Measurements from ENCODE around the gene MYO18A. TPM values are rescaled to one million over a fixed set of nuclear protein-coding genes. Genes with fewer than 3 reads are reported as not detected.

Gene MYO18A
- total RNA-seq, 1 donor from 2014 or later = 45.9 TPM

GRCh38 chr17:29112771-29113295 lies 67.4 kb downstream of the MYO18A start:
- H3K4me1 ChIP-seq (ENCODE audit: insufficient read depth, low read length) = peaks cover 25% of the 10 kb centered on the region
- Mint-ChIP-seq H3K9me3 (ENCODE audit: unreplicated experiment) (no peaks in the 10 kb centered on the region), H3K27me3 (ENCODE audit: low read depth, unreplicated experiment) (no peaks in the 10 kb centered on the region), H3K4me1 (ENCODE audit: low read depth, unreplicated experiment) (peaks cover 11% of the 10 kb centered on the region), H3K36me3 (ENCODE audit: low read depth, unreplicated experiment) (peaks cover 22% of the 10 kb centered on the region), H3K27ac (ENCODE audit: unreplicated experiment) (no peak overlapping the region), H3K4me3 (ENCODE audit: unreplicated experiment) (no peak overlapping the region)
- no peak overlapping the region for H2AFZ ChIP-seq (ENCODE audit: low read depth, low read length)
- TF ChIP-seq, protein P1, sequence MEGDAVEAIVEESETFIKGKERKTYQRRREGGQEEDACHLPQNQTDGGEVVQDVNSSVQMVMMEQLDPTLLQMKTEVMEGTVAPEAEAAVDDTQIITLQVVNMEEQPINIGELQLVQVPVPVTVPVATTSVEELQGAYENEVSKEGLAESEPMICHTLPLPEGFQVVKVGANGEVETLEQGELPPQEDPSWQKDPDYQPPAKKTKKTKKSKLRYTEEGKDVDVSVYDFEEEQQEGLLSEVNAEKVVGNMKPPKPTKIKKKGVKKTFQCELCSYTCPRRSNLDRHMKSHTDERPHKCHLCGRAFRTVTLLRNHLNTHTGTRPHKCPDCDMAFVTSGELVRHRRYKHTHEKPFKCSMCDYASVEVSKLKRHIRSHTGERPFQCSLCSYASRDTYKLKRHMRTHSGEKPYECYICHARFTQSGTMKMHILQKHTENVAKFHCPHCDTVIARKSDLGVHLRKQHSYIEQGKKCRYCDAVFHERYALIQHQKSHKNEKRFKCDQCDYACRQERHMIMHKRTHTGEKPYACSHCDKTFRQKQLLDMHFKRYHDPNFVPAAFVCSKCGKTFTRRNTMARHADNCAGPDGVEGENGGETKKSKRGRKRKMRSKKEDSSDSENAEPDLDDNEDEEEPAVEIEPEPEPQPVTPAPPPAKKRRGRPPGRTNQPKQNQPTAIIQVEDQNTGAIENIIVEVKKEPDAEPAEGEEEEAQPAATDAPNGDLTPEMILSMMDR (IDR thresholded peaks at IDR 0.05; ENCODE audit: insufficient read depth, low read depth, low read length) = no peak
- TF ChIP-seq EZH2 (IDR thresholded peaks at IDR 0.05; ENCODE audit: insufficient read depth, low read length) = no peak
- FAIRE-seq (no peak), DNase-seq (ENCODE audit: low read depth) (peak; percentile 64)
- H3K27me3 ChIP-seq (ENCODE audit: insufficient read depth, low read length) = no peaks in the 10 kb centered on the region
- no peak overlapping the region for H3K27ac ChIP-seq (ENCODE audit: low read depth, low read length)
- no peak overlapping the region for H3K9ac ChIP-seq (ENCODE audit: low read length)
- peaks cover 30% of the 10 kb centered on the region for H4K20me1 ChIP-seq (ENCODE audit: insufficient read depth, low read length)
- no peaks in the 10 kb centered on the region for H3K36me3 ChIP-seq (ENCODE audit: insufficient read depth, low read length)
- peak overlapping the region; percentile 7 for H3K4me2 ChIP-seq (ENCODE audit: low read length)
- H3K4me3 ChIP-seq (ENCODE audit: insufficient read depth, low read depth, low read length) = no peak overlapping the region
- no peaks in the 10 kb centered on the region for H3K9me3 ChIP-seq (ENCODE audit: insufficient read depth, low read depth, low read length)
- H3K79me2 ChIP-seq (ENCODE audit: insufficient read depth, low read length) = no peaks in the 10 kb centered on the region

DNA sequence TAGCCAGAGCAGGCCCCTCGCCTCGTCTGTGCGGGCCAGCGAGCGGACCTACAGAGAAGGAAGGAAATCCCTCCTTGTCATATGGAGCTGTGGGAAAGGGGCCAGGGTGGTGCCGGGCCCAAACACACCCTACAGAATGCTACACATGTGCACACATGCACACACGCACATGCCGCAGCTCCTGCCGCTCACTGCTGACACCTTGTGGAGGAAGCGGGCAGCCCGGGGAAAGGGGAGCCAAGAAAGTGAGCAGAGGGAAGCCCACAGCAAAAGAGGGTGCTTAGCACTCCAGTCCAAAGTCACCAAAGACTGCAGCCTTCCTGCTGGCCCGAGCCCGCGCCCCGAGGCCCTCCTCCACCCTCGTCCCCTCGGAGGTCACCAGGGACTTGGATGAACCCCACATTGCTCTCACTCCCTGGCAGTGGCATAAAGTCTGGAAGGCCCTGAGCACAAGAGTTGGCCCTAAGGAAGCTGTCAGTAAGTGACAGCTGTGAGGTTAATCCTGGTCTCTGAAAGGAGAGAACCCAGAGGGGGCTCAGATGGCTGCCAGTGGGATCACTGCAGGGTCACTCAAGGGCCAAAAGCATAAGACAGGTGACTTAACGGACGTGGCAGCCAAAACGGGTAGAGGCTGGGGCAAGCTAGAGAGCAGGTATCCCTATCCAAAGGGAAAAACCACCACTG lies 68.2 kb downstream of the MYO18A start:
- Mint-ChIP-seq H3K4me3 (ENCODE audit: unreplicated experiment) (no peak overlapping the region), H3K4me1 (ENCODE audit: low read depth, unreplicated experiment) (peaks cover 14% of the 10 kb centered on the region), H3K9me3 (ENCODE audit: unreplicated experiment) (no peaks in the 10 kb centered on the region), H3K36me3 (ENCODE audit: low read depth, unreplicated experiment) (peaks cover 22% of the 10 kb centered on the region), H3K27ac (ENCODE audit: unreplicated experiment) (no peak overlapping the region), H3K27me3 (ENCODE audit: low read depth, unreplicated experiment) (no peaks in the 10 kb centered on the region)
- Histone ChIP-seq H4K20me1 (ENCODE audit: insufficient read depth, low read length) (peaks cover 28% of the 10 kb centered on the region), H3K36me3 (ENCODE audit: insufficient read depth, low read length) (no peaks in the 10 kb centered on the region), H3K79me2 (ENCODE audit: insufficient read depth, low read length) (no peaks in the 10 kb centered on the region), H3K4me1 (ENCODE audit: insufficient read depth, low read length) (peaks cover 25% of the 10 kb centered on the region), H3K27me3 (ENCODE audit: insufficient read depth, low read length) (no peaks in the 10 kb centered on the region), H3K27ac (ENCODE audit: low read depth, low read length) (no peak overlapping the region), H3K9ac (ENCODE audit: low read length) (no peak overlapping the region), H2AFZ (ENCODE audit: low read depth, low read length) (no peak overlapping the region), H3K9me3 (ENCODE audit: insufficient read depth, low read depth, low read length) (no peaks in the 10 kb centered on the region), H3K4me3 (ENCODE audit: insufficient read depth, low read depth, low read length) (no peak overlapping the region), H3K4me2 (ENCODE audit: low read length) (no peak overlapping the region)
- FAIRE-seq (peak; percentile 9), DNase-seq (ENCODE audit: low read depth) (no peak)
- TF ChIP-seq EZH2 (IDR thresholded peaks at IDR 0.05; ENCODE audit: insufficient read depth, low read length) = no peak
- TF ChIP-seq, protein P1 (IDR thresholded peaks at IDR 0.05; ENCODE audit: insufficient read depth, low read depth, low read length) = peak; percentile 84

DNA sequence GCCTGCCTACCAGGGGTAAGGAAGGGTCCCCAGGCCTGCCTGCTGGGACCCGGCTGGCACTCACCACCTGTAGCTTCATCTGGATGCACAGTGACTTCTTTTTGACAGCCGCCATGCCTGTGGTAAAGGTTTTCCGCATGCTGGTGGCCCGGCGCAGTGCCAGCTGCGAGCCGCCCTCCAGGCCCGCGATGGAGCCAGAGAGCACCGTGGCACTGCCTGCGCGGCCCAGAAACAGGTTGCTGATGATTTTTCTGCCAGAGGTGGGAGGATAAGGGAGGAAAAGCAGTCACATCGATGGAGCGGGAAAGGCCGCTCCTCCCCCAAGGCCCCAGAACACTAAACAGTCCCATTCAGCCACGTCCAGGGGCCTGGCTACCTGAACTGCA lies 69.8 kb downstream of the MYO18A start:
- H3K36me3 ChIP-seq (ENCODE audit: insufficient read depth, low read length) = no peaks in the 10 kb centered on the region
- H3K4me1 ChIP-seq (ENCODE audit: insufficient read depth, low read length) = peaks cover 17% of the 10 kb centered on the region
- Mint-ChIP-seq H3K36me3 (ENCODE audit: low read depth, unreplicated experiment) (peaks cover 25% of the 10 kb centered on the region), H3K4me3 (ENCODE audit: unreplicated experiment) (no peak overlapping the region), H3K4me1 (ENCODE audit: low read depth, unreplicated experiment) (peaks cover 12% of the 10 kb centered on the region), H3K27ac (ENCODE audit: unreplicated experiment) (peak overlapping the region; percentile 26), H3K27me3 (ENCODE audit: low read depth, unreplicated experiment) (no peaks in the 10 kb centered on the region), H3K9me3 (ENCODE audit: unreplicated experiment) (no peaks in the 10 kb centered on the region)
- no peaks in the 10 kb centered on the region for H3K79me2 ChIP-seq (ENCODE audit: insufficient read depth, low read length)
- no peak overlapping the region for H3K9ac ChIP-seq (ENCODE audit: low read length)
- no peak overlapping the region for H3K27ac ChIP-seq (ENCODE audit: low read depth, low read length)
- peaks cover 17% of the 10 kb centered on the region for H4K20me1 ChIP-seq (ENCODE audit: insufficient read depth, low read length)
- TF ChIP-seq, protein P1 (IDR thresholded peaks at IDR 0.05; ENCODE audit: insufficient read depth, low read depth, low read length) = no peak
- no peak for TF ChIP-seq EZH2 (IDR thresholded peaks at IDR 0.05; ENCODE audit: insufficient read depth, low read length)
- no peak overlapping the region for H3K4me2 ChIP-seq (ENCODE audit: low read length)
- no peak overlapping the region for H2AFZ ChIP-seq (ENCODE audit: low read depth, low read length)
- no peak overlapping the region for H3K4me3 ChIP-seq (ENCODE audit: insufficient read depth, low read depth, low read length)
- DNase-seq (ENCODE audit: low read depth) (no peak), FAIRE-seq (no peak)
- no peaks in the 10 kb centered on the region for H3K27me3 ChIP-seq (ENCODE audit: insufficient read depth, low read length)
- H3K9me3 ChIP-seq (ENCODE audit: insufficient read depth, low read depth, low read length) = no peaks in the 10 kb centered on the region
